ENCODE results near the gene DEGS1.

Gene DEGS1

GRCh38 chr1:224182866-224183590 is at the start of gene DEGS1:
TSS of gene DEGS1 (plus strand) at chr1:224183240. CDS start at chr1:224183337, 97 bp downstream.
- peak; percentile 58 to 73 for DNase-seq (ENCODE audit: low read depth in 2 of 2)

GRCh38 chr1:224133741-224134299 is 49.2 kb upstream of the DEGS1 start:
- DNase-seq (ENCODE audit: low read depth in 2 of 2), result no peak

GRCh38 chr1:224137518-224137917 is 45.5 kb upstream of the DEGS1 start:
- DNase-seq (ENCODE audit: low read depth in 2 of 2), result no peak

GRCh38 chr1:224138198-224138597 is 44.8 kb upstream of the DEGS1 start:
- no peak for DNase-seq (ENCODE audit: low read depth in 2 of 2)

- no peak for DNase-seq (ENCODE audit: low read depth in 2 of 2)
Measured at GRCh38 chr1:224141693-224142092, 41.3 kb upstream of the DEGS1 start.

GRCh38 chr1:224149709-224150108 is 33.3 kb upstream of the DEGS1 start:
- DNase-seq (ENCODE audit: low read depth in 2 of 2), result no peak

- no peak for DNase-seq (ENCODE audit: low read depth in 2 of 2)
Measured at GRCh38 chr1:224151117-224151516, 31.9 kb upstream of the DEGS1 start.

- no peak for DNase-seq (ENCODE audit: low read depth in 2 of 2)
Measured at GRCh38 chr1:224157316-224157715, 25.7 kb upstream of the DEGS1 start.

GRCh38 chr1:224159541-224159940 is 23.5 kb upstream of the DEGS1 start:
- DNase-seq (ENCODE audit: low read depth in 2 of 2), result no peak

GRCh38 chr1:224160171-224160682 is 22.8 kb upstream of the DEGS1 start:
- no peak for DNase-seq (ENCODE audit: low read depth in 2 of 2)

- no peak for DNase-seq (ENCODE audit: low read depth in 2 of 2)
Measured at GRCh38 chr1:224162768-224163167, 20.3 kb upstream of the DEGS1 start.

- DNase-seq (ENCODE audit: low read depth in 2 of 2), result no peak
Measured at GRCh38 chr1:224163311-224163710, 19.7 kb upstream of the DEGS1 start.

GRCh38 chr1:224168859-224169380 is 14.1 kb upstream of the DEGS1 start:
- no peak for DNase-seq (ENCODE audit: low read depth in 2 of 2)

- DNase-seq (ENCODE audit: low read depth in 2 of 2), result no peak
Measured at GRCh38 chr1:224169718-224170270, 13.2 kb upstream of the DEGS1 start.

GRCh38 chr1:224170343-224170742 is 12.7 kb upstream of the DEGS1 start:
- DNase-seq (ENCODE audit: low read depth in 2 of 2), result no peak

- no peak for DNase-seq (ENCODE audit: low read depth in 2 of 2)
Measured at GRCh38 chr1:224170748-224171478, 12.1 kb upstream of the DEGS1 start.

- DNase-seq (ENCODE audit: low read depth in 2 of 2), result no peak
Measured at GRCh38 chr1:224172229-224172628, 10.8 kb upstream of the DEGS1 start.

GRCh38 chr1:224173523-224173922 is 9.5 kb upstream of the DEGS1 start:
- DNase-seq (ENCODE audit: low read depth in 2 of 2), result no peak

- DNase-seq (ENCODE audit: low read depth in 2 of 2), result no peak
Measured at GRCh38 chr1:224175617-224176016, 7.4 kb upstream of the DEGS1 start.

- DNase-seq (ENCODE audit: low read depth in 2 of 2), result no peak
Measured at GRCh38 chr1:224177356-224177999, 5.6 kb upstream of the DEGS1 start.

- DNase-seq (ENCODE audit: low read depth in 2 of 2), result no peak
Measured at GRCh38 chr1:224178894-224179293, 4.1 kb upstream of the DEGS1 start.

Data from stimulated activated CD8-positive, alpha-beta memory T cell treated with anti-CD3 and anti-CD28 coated beads, Interleukin-15, amount 100 ng/mL, for 4 hours (primary cell).